Measurements from ENCODE around the gene PSPN. TPM values are rescaled to one million over a fixed set of nuclear protein-coding genes. Genes with fewer than 3 reads are reported as not detected.

PSPN gene
- total and polyA plus RNA-seq, 9 of the 15 experiments (the other 6 are each of a cell fraction or from before 2014, with no cell fraction given): 0.21 to 1.1 (median 0.58) TPM

GRCh38 chr19:6412447-6413091, 36.8 kb upstream of the PSPN start (continued):
- TF ChIP-seq SIX5 (IDR thresholded peaks at IDR 0.05; ENCODE audit: borderline replicate concordance in 1 of 2, insufficient read depth in 1 of 2, low read depth in 1 of 2, low read length in 2 of 2): no peak
- no peak for TF ChIP-seq RBM22 (IDR thresholded peaks at IDR 0.05; ENCODE audit: low read depth, low read length, poor library complexity, severe bottlenecking)
- peak; percentile 50; the same call in 1 of the 2 replicates for TF ChIP-seq ZEB2 (IDR thresholded peaks at IDR 0.05)
- TF ChIP-seq SOX6 (IDR thresholded peaks at IDR 0.05): no peak
- TF ChIP-seq ZNF75A (CRISPR knock-in tag; IDR thresholded peaks at IDR 0.05): no peak
- peak in 1 of 2 experiments; percentile 29; a peak in 1 of 4 replicates for TF ChIP-seq SIN3A (IDR thresholded peaks at IDR 0.05; ENCODE audit: borderline replicate concordance in 2 of 2, control insufficient read depth in 1 of 2, low read depth in 2 of 2, low read length in 2 of 2)
- 0 out of 2 replicates have a peak, but pooled peaks have one; percentile 6 for TF ChIP-seq JUND (IDR thresholded peaks at IDR 0.05; ENCODE audit: borderline replicate concordance, low read depth, low read length)
- no peak for TF ChIP-seq JUND (tag; IDR thresholded peaks at IDR 0.05; ENCODE audit: borderline replicate concordance, low read depth, low read length)
- TF ChIP-seq CUX1 (CRISPR knock-in tag; IDR thresholded peaks at IDR 0.05): no peak
- TF ChIP-seq TAF7 (tag; IDR thresholded peaks at IDR 0.05): no peak
- no peak for TF ChIP-seq ZMIZ1 (IDR thresholded peaks at IDR 0.05; ENCODE audit: low read depth in 2 of 2, low read length in 2 of 2)
- no peak for TF ChIP-seq ZNF140 (CRISPR knock-in tag; IDR thresholded peaks at IDR 0.05)
- no peak for TF ChIP-seq RFX5 (IDR thresholded peaks at IDR 0.05; ENCODE audit: low read depth, low read length)
- no peak for TF ChIP-seq NRF1 (conservative IDR thresholded peaks at IDR 0.05 in 1 of 2, IDR thresholded peaks at IDR 0.05 in 1 of 2)
- no peak for TF ChIP-seq USF2 (CRISPR knock-in tag; IDR thresholded peaks at IDR 0.05)
- no peak for TF ChIP-seq ZNF165 (CRISPR knock-in tag; IDR thresholded peaks at IDR 0.05; ENCODE audit: borderline replicate concordance)
- no peak for TF ChIP-seq NEUROD1 (IDR thresholded peaks at IDR 0.05; ENCODE audit: borderline replicate concordance, low read depth, low read length, partially characterized antibody)
